WERI-Rb-1 (cell line): ENCODE results near the gene WIPF2.

ENCODE experiments used
- DNase-seq: peaks from one replicate; pipeline ENCODE4 v3.0.0-alpha.2; 2020
- H3K27ac ChIP-seq: fragments of 250-450 bp; sonication (Bioruptor Pico); 2 replicates; pipeline ENCODE4 v1.5.1; 2020; ENCODE audit warnings: mild to moderate bottlenecking, moderate library complexity
- H3K27me3 ChIP-seq: fragments of 250-450 bp; sonication (Bioruptor Pico); 2 replicates; pipeline ENCODE4 v1.5.1; 2021; ENCODE audit warnings: mild to moderate bottlenecking, low read depth, moderate library complexity; ENCODE audit not compliant: insufficient read depth, severe bottlenecking
- H3K36me3 ChIP-seq: fragments of 250-450 bp; sonication (Bioruptor Pico); 2 replicates; pipeline ENCODE4 v1.5.1; 2020; ENCODE audit warnings: mild to moderate bottlenecking, moderate library complexity
- H3K4me3 ChIP-seq: 2 replicates; pipeline ENCODE4 v1.5.1; 2011; ENCODE audit warnings: low read depth, mild to moderate bottlenecking, control low read depth, low read length
- H3K9me3 ChIP-seq: fragments of 250-450 bp; sonication (Bioruptor Pico); 2 replicates; pipeline ENCODE4 v1.5.1; 2021; ENCODE audit warnings: mild to moderate bottlenecking, moderate library complexity; ENCODE audit not compliant: severe bottlenecking
- TF ChIP-seq, protein P1 (sequence below): IDR thresholded peaks from 2 replicates; pipeline ENCODE4 v1.5.1; 2011; ENCODE audit warnings: low read depth, mild to moderate bottlenecking, control low read depth, inconsistent platforms, low read length

WIPF2 gene

DNA sequence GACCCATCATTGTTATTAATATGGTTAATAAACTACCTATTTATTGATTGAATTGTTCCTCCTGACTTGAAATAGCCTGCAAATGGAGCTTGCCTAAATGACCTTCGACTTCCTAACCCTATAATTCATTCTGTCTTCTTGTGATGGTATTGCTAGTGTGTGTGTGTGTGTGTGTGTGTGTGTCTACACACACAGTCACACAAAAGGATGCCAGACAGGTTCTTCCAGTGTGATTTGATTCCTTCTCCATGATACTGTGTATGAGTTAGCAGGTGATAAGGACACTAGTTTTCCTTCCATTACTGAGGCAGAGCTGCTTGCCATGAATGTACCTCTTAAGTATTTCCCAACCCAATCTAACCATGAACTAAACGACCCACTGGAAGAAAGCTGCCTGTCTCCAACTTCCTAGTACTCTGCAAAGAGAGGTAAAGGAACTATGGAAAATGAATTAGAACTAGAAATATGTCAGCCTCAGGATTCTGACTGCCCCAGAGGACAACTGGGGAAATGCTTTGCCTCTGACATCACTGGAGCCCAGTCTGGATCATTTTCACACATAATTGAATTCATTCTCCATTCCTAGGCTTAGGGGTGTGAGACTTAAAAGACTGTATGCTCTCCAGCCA lies 65.1 kb downstream of the WIPF2 start:
- no peak overlapping the region for H3K4me3 ChIP-seq
- TF ChIP-seq, protein P1, sequence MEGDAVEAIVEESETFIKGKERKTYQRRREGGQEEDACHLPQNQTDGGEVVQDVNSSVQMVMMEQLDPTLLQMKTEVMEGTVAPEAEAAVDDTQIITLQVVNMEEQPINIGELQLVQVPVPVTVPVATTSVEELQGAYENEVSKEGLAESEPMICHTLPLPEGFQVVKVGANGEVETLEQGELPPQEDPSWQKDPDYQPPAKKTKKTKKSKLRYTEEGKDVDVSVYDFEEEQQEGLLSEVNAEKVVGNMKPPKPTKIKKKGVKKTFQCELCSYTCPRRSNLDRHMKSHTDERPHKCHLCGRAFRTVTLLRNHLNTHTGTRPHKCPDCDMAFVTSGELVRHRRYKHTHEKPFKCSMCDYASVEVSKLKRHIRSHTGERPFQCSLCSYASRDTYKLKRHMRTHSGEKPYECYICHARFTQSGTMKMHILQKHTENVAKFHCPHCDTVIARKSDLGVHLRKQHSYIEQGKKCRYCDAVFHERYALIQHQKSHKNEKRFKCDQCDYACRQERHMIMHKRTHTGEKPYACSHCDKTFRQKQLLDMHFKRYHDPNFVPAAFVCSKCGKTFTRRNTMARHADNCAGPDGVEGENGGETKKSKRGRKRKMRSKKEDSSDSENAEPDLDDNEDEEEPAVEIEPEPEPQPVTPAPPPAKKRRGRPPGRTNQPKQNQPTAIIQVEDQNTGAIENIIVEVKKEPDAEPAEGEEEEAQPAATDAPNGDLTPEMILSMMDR: 0 out of 2 replicates have a peak, but pooled peaks have one; percentile 19
- no peak overlapping the region for H3K27ac ChIP-seq
- no peaks in the 10 kb centered on the region for H3K9me3 ChIP-seq
- peaks cover 42% of the 10 kb centered on the region for H3K36me3 ChIP-seq
- no peak for DNase-seq
- H3K27me3 ChIP-seq: no peaks in the 10 kb centered on the region

DNA sequence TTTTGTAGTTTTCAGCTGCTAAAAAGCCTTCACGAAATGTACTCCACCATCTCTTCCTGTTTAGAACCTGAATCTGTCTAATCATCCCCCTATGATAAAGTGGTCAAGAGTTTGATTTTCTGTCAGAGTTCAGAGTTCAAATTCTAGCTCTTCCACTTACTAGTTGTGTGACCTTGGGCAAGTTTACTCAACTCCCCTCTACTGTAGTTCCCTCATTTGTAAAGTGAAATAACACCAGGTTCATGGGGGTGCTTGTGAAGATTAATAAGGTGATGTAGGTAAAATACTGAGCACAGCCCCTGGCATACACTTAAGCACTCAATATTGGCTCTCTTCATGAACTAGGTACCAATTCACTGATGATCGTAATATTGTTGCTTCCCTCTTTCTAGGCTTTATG lies 67.4 kb downstream of the WIPF2 start:
- TF ChIP-seq, protein P1: no peak

DNA sequence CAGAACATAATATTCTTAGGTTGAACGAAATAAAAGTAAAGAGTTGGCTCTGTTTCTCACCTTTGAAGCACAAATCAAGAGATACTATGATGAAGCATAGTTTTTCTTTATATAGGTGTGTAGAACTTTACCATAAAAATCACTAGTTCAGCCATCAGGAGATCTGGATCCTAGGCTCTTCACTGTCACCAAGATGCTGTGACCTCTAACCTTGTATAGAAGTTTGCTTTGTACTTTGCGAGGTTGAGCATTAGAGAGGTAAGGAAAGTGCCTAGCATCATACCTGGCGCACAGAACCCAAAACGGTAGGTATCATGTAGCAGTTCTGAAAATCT lies 68.0 kb downstream of the WIPF2 start:
- DNase-seq: no peak
- Histone ChIP-seq H3K9me3 (no peaks in the 10 kb centered on the region), H3K27me3 (no peaks in the 10 kb centered on the region), H3K4me3 (no peak overlapping the region), H3K27ac (no peak overlapping the region), H3K36me3 (peaks cover 46% of the 10 kb centered on the region)
- TF ChIP-seq, protein P1: no peak

More for the DNA sequence above, 67.4 kb downstream of the WIPF2 start:
- DNase-seq: no peak
- Histone ChIP-seq H3K27ac (no peak overlapping the region), H3K4me3 (no peak overlapping the region), H3K36me3 (peaks cover 43% of the 10 kb centered on the region), H3K27me3 (no peaks in the 10 kb centered on the region), H3K9me3 (no peaks in the 10 kb centered on the region)

DNA sequence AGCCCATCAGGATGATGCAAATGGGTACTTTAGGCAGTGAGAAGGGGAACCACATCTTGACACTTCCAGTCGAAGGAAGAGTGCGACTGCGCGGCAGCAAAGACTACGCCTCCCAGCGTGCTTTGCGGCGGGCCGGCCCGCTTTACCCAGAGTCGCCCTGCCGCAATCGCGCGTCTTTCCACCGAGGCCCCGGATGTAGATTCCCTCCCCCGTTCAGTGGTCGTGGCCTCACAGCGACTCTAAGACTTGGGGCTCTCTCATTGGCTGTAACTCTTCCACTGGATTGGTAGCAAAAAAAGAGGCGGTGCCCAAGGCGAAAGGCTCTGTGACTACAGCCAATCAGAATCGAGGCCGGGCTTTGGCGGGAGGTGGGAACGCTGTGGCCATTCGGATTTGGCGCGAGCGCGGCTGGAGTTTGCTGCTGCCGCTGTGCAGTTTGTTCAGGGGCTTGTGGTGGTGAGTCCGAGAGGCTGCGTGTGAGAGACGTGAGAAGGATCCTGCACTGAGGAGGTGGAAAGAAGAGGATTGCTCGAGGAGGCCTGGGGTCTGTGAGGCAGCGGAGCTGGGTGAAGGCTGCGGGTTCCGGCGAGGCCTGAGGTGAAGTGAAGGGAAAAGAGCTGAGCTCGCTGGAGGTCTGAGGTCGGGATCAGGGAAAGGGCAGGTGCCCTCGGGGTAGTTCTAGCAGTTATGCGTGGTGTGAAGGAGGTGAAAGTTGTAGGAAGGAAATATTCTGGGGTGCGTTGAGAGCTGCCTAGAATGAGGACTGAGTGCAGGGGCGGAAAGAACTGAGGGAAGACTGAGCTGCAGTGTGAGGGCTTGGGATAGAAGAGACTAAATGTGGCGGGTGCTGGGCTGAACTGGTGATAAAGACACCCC lies 68.6 kb downstream of the WIPF2 start, which contains the start of gene CDC6:
CDC6 (plus strand) TSS at position 386 of the 876 bp plus-strand sequence. CDS start 1,542 bp downstream, outside the sequence.
- Histone ChIP-seq H3K9me3 (no peaks in the 10 kb centered on the region), H3K4me3 (peak within 1 kb of the TSS; percentile 78), H3K27ac (peak within 1 kb of the TSS; percentile 98), H3K27me3 (no peaks in the 10 kb centered on the region), H3K36me3 (peaks cover 47% of the 10 kb centered on the region)
- TF ChIP-seq, protein P1: no peak
- peak; percentile 100 for DNase-seq

DNA sequence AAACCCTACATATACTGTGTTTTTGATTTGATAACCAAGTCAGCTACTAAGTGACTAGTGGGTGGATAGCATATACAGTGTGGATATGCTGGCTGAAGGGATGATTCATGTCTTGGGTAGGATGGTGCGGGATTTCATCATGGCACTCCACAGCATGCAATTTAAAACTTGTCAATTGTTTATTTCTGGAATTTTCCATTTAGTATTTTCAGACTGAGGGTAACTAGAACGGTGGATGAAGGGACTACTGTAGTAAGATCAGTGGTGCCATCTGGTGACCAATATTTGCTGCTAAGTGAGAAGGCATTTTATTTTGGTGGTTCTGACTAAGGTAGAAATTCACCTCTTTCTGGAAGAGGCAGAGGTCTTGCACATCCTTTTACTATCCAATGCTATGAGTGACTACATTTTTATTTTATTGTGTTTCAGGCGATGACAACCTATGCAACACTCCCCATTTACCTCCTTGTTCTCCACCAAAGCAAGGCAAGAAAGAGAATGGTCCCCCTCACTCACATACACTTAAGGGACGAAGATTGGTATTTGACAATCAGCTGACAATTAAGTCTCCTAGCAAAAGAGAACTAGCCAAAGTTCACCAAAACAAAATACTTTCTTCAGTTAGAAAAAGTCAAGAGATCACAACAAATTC lies 71.7 kb downstream of the WIPF2 start:
- Histone ChIP-seq H3K36me3 (peaks cover 77% of the 10 kb centered on the region), H3K4me3 (no peak overlapping the region), H3K27me3 (no peaks in the 10 kb centered on the region), H3K9me3 (no peaks in the 10 kb centered on the region), H3K27ac (no peak overlapping the region)
- TF ChIP-seq, protein P1: peak; percentile 67
- peak; percentile 70 for DNase-seq
